ENCODE data around the gene SYDE1.

The SYDE1 gene

GRCh38 chr19:15125232-15126067 is 18.2 kb downstream of the SYDE1 start:
- peak; percentile 99 for DNase-seq

DNA sequence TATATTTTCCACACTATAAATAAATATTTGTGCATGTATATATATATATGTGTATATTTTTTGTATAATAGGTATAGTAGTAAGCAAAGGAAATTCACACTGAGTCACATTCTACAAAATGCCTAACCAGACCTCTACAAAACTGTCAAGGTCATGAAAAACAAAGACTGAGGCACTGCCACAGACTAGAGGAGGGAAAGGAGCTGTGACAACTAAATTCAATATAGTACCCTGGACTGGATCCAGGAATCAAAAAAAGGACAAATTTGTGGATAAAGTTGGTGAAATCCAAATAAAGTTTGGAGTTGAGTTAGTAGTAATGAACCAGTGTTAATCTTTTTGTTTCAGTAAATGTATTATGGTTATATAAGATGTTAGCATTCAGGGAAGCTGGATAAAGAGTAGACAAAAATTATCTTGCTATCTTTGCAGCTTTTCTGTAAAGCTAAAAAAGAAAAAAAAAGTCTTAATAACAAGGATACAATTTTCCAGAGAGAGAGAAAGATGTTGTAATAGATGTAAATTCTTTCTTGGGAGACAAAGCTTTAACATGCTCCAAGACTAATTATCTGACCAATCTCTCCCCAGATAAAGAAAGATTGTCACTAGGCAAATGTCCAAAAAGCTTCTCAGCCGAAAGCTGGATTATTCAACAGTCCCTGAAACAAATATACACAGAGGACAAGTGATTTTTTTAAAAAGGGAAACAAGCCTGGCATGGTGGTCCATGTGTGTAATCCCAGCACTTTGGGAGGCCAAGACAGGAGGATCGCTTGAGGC is 19.1 kb downstream of the SYDE1 start:
- no peak for DNase-seq

GRCh38 chr19:15128162-15128770 is 21.1 kb downstream of the SYDE1 start:
- DNase-seq: no peak

DNA sequence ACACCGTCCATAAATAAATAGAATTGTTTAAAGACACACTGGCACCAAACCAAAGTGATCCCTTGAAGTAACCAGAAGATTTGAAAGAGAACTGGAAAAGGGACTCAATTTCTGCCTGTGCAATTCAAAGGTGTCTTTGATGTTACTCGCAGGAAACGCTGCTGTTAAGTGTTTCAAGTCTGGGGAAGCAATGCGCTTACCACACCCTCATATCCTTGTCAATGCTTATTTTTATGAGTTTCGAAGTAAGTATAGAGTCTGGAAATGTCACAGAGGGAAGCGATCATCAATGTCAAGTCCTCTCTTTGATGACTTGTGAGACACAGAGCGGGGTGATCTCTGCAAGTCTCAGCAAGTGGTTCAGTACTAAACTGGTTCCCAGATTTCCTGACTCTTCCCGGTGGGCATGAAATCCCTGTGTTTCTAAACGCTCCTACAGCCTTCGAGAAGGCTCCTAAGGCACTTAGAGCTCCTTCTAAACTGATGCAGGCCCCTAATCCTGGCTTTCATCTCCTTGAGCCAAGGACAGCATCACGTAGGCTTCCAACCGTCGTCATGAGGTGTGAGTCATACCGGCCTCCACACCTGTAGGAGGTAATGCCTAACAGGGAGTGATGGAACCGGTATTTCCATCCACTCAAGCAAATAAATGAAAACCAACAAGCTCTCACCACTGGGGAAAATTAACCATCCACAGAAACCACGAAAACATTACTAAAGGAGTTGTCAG is 22.8 kb downstream of the SYDE1 start:
- DNase-seq: no peak

- no peak for DNase-seq
Observed at GRCh38 chr19:15136234-15136954, 29.2 kb downstream of the SYDE1 start.

DNA sequence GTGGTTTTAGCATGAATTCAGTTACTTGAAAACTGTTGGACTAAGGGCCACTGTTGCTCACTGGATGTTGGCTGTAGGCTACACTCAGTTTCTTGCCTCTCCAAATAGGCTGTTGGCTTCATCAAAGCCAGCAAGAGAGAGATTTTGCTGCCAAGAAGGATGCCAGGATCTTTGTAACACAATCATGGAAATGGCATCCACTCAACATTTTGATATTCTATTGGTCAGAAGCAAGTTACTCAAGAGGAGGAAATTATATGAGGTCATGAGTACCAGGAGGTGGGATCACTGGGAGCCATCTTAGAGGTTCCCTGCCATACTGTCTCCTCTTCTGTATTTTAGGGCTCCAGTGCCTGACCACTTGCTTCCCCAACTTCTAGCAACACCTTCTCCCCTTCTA is 30.6 kb downstream of the SYDE1 start:
- no peak for DNase-seq

DNA sequence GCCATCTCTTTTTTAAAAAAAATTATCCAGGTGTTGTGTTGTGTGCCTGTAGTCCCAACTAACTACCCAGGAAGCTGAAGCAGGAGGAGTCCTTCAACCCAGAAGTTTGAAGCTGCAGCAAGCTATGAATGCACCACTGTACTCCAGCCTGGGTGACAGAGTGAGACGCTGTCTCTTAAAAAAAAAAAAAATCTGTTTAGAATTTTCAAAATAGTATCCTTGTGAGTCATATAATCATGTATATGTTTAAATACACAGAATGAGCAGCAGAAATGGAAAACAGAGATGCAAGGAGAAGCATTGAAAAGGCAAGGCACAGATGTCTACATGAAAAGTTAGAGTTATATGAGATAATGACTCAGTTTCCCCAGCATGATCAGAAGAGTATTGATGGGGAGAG is 31.2 kb downstream of the SYDE1 start:
- DNase-seq: no peak

- no peak for DNase-seq
Observed at GRCh38 chr19:15141143-15141542, 33.9 kb downstream of the SYDE1 start.

- no peak for DNase-seq
Observed at GRCh38 chr19:15142313-15142712, 35.1 kb downstream of the SYDE1 start.

- no peak for DNase-seq
Observed at GRCh38 chr19:15144046-15144646, 36.9 kb downstream of the SYDE1 start.

DNA sequence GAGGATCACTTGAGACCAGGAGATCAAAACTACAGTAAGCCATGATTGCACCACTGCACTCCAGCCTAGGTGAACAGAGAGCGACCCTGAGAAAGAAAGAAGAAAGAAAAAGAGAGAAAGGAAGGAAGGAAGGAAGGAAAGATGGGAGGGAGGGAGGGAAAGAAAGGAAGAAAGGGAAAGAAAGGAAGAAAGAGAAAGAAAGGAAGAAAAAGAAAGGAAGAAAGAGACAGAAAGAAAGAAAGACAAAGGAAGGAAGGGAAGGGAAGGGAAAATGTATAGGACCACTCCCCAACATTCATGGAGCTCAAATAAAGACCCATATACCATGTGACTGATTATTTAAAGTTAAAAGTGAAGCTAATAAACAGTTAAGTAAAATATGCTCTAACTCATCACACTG is 39.9 kb downstream of the SYDE1 start:
- DNase-seq: no peak

DNA sequence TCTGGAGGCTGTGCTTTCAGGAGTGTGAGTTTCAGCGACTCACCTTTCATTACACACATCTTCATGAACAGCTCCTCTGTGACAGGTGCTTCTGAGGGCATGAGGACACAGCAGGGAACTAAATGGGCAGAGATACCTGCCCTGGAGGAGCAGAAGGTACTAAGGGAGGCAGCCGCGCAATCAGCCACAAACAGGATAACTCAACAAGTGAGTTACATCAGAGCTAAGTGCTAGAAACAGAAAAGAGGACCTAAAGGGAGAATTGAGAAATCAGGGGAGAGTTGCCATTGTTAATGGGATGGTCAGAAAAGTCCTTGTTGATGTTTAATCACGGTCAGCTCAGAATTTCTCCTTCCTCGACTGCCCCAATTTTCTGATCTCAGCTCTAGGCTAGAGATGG is 42.5 kb downstream of the SYDE1 start:
- DNase-seq: no peak

- DNase-seq: no peak
Observed at GRCh38 chr19:15154002-15154612, 46.9 kb downstream of the SYDE1 start.

- DNase-seq: no peak
Observed at GRCh38 chr19:15155296-15155695, 48.1 kb downstream of the SYDE1 start.

- DNase-seq: no peak
Observed at GRCh38 chr19:15156391-15156790, 49.2 kb downstream of the SYDE1 start.

DNA sequence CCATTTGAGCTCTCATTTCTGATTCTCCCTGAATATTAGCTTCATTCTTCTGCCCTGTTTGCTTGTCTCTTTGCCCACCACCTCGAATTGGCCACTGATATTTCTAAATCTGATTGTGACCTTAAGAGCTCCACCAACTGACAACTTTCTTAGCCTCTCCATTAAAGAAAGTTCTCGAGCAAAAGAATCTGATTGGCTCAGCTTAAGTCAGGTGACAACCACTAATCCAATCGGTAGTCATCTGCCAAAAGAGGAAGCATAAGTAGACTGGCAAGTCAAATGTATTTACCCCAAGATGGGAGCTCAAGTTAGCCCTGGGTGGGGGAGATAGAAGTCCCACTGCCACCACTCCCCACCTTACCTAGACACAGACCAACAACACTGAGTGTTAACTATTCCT is 52.0 kb downstream of the SYDE1 start:
- DNase-seq: no peak

DNA sequence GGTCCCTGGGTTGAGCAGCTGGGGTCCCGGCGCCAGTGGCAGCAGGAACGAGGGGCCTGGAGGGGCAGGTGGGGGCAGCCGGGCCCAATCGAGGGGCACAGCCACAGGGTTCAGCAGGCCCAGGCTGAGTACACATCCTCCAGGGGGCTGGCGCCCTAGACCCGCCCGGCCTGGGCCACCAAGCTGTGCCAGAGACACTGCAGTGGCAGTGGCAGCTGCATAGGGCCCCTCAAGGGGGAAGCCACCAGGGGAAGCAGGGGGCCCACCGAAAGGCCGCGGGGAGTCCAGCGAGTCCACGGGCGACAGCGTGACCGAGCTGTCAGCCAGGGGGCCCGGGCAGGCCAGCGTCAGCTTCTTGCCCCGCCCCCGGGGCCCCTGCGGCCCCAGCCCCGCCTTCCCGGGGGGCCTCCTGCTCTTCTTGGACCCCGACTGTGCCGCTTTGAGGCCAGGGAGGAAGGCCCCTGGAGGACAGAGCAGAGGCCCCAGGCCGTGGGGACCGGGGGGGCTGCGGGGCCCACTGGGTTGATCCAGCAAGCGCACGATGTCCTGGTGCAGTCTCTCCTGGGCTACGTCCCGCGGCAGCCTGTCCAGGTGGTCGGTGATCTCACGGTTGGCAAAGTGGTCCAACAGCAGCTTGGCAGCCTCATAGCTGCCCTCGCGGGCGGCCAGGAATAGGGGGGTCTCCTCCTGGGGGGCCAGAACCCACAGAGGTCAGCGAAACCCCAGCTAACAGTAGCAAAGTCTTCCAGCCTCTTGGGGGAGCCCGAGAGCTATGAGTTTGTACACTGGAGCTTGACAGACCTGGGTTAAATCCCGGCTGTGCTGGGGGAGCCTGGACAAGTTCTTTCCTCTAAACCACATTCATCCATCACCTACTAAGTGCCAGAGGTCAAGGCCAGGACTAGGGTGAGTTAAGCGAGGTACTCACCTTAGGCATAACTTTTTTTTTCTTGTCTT is 54.1 kb downstream of the SYDE1 start:
- DNase-seq: no peak
